Adipocyte (in vitro differentiated cells): ENCODE results near the gene CSF1R.

ENCODE experiments used
- DNase-seq: peaks from one replicate; pipeline ENCODE4 v3.0.0-alpha.2; 2015; ENCODE audit warnings: low read depth
- H3K27me3 ChIP-seq: replicated peaks from 2 replicates; pipeline ENCODE4 v1.7.0; 2013; ENCODE audit warnings: mild to moderate bottlenecking, low read length, moderate library complexity; ENCODE audit not compliant: control insufficient read depth, insufficient read depth
- H3K36me3 ChIP-seq: 2 replicates; pipeline ENCODE4 v1.7.0; 2013; ENCODE audit warnings: low read length, mild to moderate bottlenecking, moderate library complexity; ENCODE audit not compliant: control insufficient read depth, insufficient read depth, severe bottlenecking
- H3K4me1 ChIP-seq: 2 replicates; pipeline ENCODE4 v1.7.0; 2013; ENCODE audit warnings: mild to moderate bottlenecking, low read length, moderate library complexity; ENCODE audit not compliant: control insufficient read depth, insufficient read depth
- H3K4me3 ChIP-seq: 2 replicates; pipeline ENCODE4 v1.7.0; 2013; ENCODE audit warnings: mild to moderate bottlenecking, low read length, moderate library complexity
- H3K9ac ChIP-seq: 2 replicates; pipeline ENCODE4 v1.7.0; 2013; ENCODE audit warnings: mild to moderate bottlenecking, low read length, moderate library complexity
- H3K9me3 ChIP-seq: 2 replicates; pipeline ENCODE4 v1.7.0; 2013; ENCODE audit warnings: mild to moderate bottlenecking, low read length, moderate library complexity; ENCODE audit not compliant: control insufficient read depth

CSF1R gene

GRCh38 chr5:150126921-150127265, 40.5 kb upstream of the CSF1R start:
- no peaks in the 10 kb centered on the region for H3K9me3 ChIP-seq
- H3K27me3 ChIP-seq, result no peaks in the 10 kb centered on the region
- peaks cover 92% of the 10 kb centered on the region for H3K36me3 ChIP-seq
- peaks cover 39% of the 10 kb centered on the region for H3K4me1 ChIP-seq
- no peak overlapping the region for H3K4me3 ChIP-seq
- peak overlapping the region; percentile 33 for H3K9ac ChIP-seq
- DNase-seq, result no peak

GRCh38 chr5:150126199-150126920, 40.0 kb upstream of the CSF1R start:
- Histone ChIP-seq H3K4me3 (no peak overlapping the region), H3K27me3 (no peaks in the 10 kb centered on the region), H3K4me1 (peaks cover 34% of the 10 kb centered on the region), H3K9me3 (no peaks in the 10 kb centered on the region), H3K36me3 (peaks cover 92% of the 10 kb centered on the region), H3K9ac (peak overlapping the region; percentile 33)
- no peak for DNase-seq

- no peaks in the 10 kb centered on the region for H3K9me3 ChIP-seq
- H3K9ac ChIP-seq, result peak overlapping the region; percentile 11
- H3K4me1 ChIP-seq, result peaks cover 25% of the 10 kb centered on the region
- no peak overlapping the region for H3K4me3 ChIP-seq
- no peak for DNase-seq
- peaks cover 92% of the 10 kb centered on the region for H3K36me3 ChIP-seq
- H3K27me3 ChIP-seq, result no peaks in the 10 kb centered on the region
Measured at GRCh38 chr5:150125334-150125733, 39.0 kb upstream of the CSF1R start.

GRCh38 chr5:150124596-150124995, 38.2 kb upstream of the CSF1R start:
- H3K36me3 ChIP-seq, result peaks cover 93% of the 10 kb centered on the region

DNA sequence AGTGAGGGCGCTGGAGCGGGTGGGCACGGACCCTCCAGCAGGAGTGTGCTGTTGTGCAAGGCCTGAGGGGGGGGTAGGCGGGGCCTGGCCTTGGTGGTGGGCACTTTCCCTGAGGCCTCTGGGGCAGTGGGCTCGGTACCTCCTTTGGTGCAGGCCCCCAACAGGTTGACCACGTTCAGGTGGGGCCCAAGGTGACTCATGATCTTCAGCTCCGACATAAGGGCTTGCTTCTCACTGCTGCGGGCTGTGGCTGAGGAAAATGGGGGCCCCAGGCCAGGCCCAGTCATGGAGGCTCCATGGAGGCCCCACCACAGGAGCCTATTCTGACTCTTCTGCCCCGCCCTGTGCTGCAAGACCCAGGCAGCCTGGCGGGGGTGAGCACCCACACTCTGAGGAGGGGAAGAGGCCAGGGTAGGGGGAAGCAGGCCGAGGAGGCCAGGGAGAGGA, 37.8 kb upstream of the CSF1R start:
- Histone ChIP-seq H3K36me3 (peaks cover 93% of the 10 kb centered on the region), H3K27me3 (no peaks in the 10 kb centered on the region), H3K9ac (no peak overlapping the region), H3K4me1 (peaks cover 13% of the 10 kb centered on the region), H3K9me3 (no peaks in the 10 kb centered on the region), H3K4me3 (no peak overlapping the region)
- no peak for DNase-seq

More at GRCh38 chr5:150124596-150124995, 38.2 kb upstream of the CSF1R start:
- no peaks in the 10 kb centered on the region for H3K27me3 ChIP-seq
- H3K4me1 ChIP-seq, result peaks cover 18% of the 10 kb centered on the region
- H3K9ac ChIP-seq, result no peak overlapping the region
- DNase-seq, result no peak
- no peaks in the 10 kb centered on the region for H3K9me3 ChIP-seq
- H3K4me3 ChIP-seq, result no peak overlapping the region

DNA sequence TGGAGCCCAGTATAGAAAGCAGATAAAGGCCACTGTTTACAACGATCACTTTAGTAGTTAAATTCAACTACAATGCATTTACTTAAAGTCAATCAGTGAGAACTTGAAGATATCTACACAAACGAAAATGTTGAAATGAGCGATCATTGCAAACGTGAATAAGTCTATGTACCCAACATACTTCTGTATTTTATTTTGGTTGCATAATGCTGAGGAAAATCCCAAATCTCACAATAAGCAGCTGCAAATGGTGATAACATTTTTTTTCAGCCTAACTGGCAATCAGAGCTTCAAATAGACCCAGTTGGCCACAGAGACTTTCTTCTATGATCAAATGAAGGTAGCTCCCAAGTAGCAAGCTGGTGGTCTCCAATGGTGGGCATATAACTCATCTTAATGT, 37.2 kb upstream of the CSF1R start:
- H3K36me3 ChIP-seq, result peaks cover 93% of the 10 kb centered on the region
- no peak for DNase-seq
- H3K27me3 ChIP-seq, result no peaks in the 10 kb centered on the region
- peaks cover 9% of the 10 kb centered on the region for H3K4me1 ChIP-seq
- H3K4me3 ChIP-seq, result no peak overlapping the region
- no peaks in the 10 kb centered on the region for H3K9me3 ChIP-seq
- peak overlapping the region; percentile 1 for H3K9ac ChIP-seq

- Histone ChIP-seq H3K4me3 (no peak overlapping the region), H3K36me3 (peaks cover 93% of the 10 kb centered on the region), H3K9ac (peak overlapping the region; percentile 4), H3K4me1 (peaks cover 6% of the 10 kb centered on the region), H3K27me3 (no peaks in the 10 kb centered on the region), H3K9me3 (no peaks in the 10 kb centered on the region)
- no peak for DNase-seq
Measured at GRCh38 chr5:150122536-150123481, 36.5 kb upstream of the CSF1R start.

GRCh38 chr5:150122158-150122510, 35.8 kb upstream of the CSF1R start:
- no peaks in the 10 kb centered on the region for H3K9me3 ChIP-seq
- DNase-seq, result no peak

DNA sequence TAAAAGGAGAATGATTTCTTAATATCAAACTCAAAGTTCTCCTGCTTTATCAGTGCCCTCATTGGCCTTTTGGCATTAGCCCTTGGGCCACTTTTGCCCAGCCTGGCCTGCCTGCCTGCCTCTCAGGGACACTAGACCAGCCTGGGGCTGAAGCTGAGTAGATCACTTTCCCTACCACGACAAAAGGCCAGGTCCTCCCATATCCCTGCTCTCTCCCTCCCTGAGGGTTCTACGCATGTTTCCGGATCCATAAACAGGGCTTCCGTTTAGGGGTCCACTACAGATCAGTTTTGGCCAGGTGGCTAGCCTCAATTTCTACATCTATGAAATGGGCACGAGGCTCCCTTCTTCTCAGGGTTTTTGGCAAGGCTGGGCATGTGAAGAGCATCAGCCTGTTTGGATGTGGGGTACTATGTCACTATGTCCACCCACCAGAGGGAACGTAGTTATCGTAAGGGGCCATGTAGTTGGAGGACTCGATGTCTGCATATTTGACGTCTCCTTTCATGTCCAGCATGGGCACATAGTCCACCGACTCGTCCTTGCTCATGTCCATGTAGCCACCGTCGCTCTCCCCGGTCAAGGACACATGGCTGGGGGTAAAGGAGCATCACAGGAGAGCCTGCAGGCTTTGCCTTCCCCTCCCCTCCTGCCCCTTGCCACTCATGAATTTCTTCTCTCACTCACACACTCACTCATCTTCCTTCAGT, 35.2 kb upstream of the CSF1R start:
- H3K9me3 ChIP-seq, result no peaks in the 10 kb centered on the region
- H3K4me3 ChIP-seq, result no peak overlapping the region
- H3K9ac ChIP-seq, result peak overlapping the region; percentile 4
- no peaks in the 10 kb centered on the region for H3K27me3 ChIP-seq
- peaks cover 97% of the 10 kb centered on the region for H3K36me3 ChIP-seq
- no peak for DNase-seq
- H3K4me1 ChIP-seq, result peaks cover 15% of the 10 kb centered on the region

More at GRCh38 chr5:150122158-150122510, 35.8 kb upstream of the CSF1R start:
- Histone ChIP-seq H3K4me1 (peaks cover 13% of the 10 kb centered on the region), H3K4me3 (no peak overlapping the region), H3K36me3 (peaks cover 97% of the 10 kb centered on the region), H3K27me3 (no peaks in the 10 kb centered on the region), H3K9ac (peak overlapping the region; percentile 4)

GRCh38 chr5:150120617-150121447, 34.5 kb upstream of the CSF1R start:
- no peak overlapping the region for H3K9ac ChIP-seq
- H3K4me3 ChIP-seq, result no peak overlapping the region
- H3K4me1 ChIP-seq, result peaks cover 16% of the 10 kb centered on the region
- H3K27me3 ChIP-seq, result no peaks in the 10 kb centered on the region
- no peaks in the 10 kb centered on the region for H3K9me3 ChIP-seq
- DNase-seq, result no peak
- H3K36me3 ChIP-seq, result peaks cover 95% of the 10 kb centered on the region
